Vagina (tissue), 2 donors: ENCODE data around the gene LST1. TPM values are rescaled to one million over a fixed set of nuclear protein-coding genes. Genes with fewer than 3 reads are reported as not detected.

Experiments
- DNase-seq, 2 donors: peaks; one replicate each; pipeline ENCODE4 v3.0.0-alpha.2; 2017; ENCODE audit errors: extremely low spot score in 2 of 2
- H3K27ac ChIP-seq: fragments of 200-600 bp; sonication (generic); one replicate; pipeline ENCODE4 v1.5.1; 2019
- H3K27me3 ChIP-seq: fragments of 200-600 bp; sonication (generic); one replicate; pipeline ENCODE4 v1.5.1; 2019
- H3K36me3 ChIP-seq, 2 donors: fragments of 200-600 bp; sonication (generic); one replicate each; pipeline ENCODE4 v1.5.1; 2017 to 2019
- H3K4me1 ChIP-seq: fragments of 200-600 bp; sonication (generic); one replicate; pipeline ENCODE4 v1.5.1; 2019
- H3K4me3 ChIP-seq, 2 donors: fragments of 200-600 bp; sonication (generic); 1 replicate in 1 of 2; 2 replicates in 1 of 2; pipeline ENCODE4 v1.5.1; 2016 to 2019
- H3K9me3 ChIP-seq: fragments of 200-600 bp; sonication (generic); one replicate; pipeline ENCODE4 v1.5.1; 2019
- CTCF ChIP-seq, 3 experiments: fragments of 450-650 bp in 2 of 3; fragments of 200-600 bp in 1 of 3; sonication (generic) in 1 of 3; IDR thresholded peaks; one replicate each; pipeline ENCODE4 v1.5.1; 2017 to 2019; ENCODE audit warnings: antibody characterized with exemption in 3 of 3, mild to moderate bottlenecking in 2 of 3, moderate library complexity in 2 of 3
- POLR2A ChIP-seq, 2 donors: fragments of 450-650 bp; IDR thresholded peaks; one replicate each; pipeline ENCODE4 v1.6.1; 2017; ENCODE audit warnings: antibody characterized with exemption in 2 of 2, mild to moderate bottlenecking in 2 of 2, moderate library complexity in 2 of 2
- POLR2AphosphoS5 ChIP-seq, 2 donors: sonication (generic); formaldehyde crosslinking; IDR thresholded peaks; one replicate each; pipeline ENCODE4 v1.9.0; 2017; ENCODE audit warnings: antibody characterized with exemption in 2 of 2, mild to moderate bottlenecking in 2 of 2, low read depth in 1 of 2; ENCODE audit not compliant: insufficient read depth in 1 of 2
- intact Hi-C: fragments of 100-400 bp; cut with DNase I; formaldehyde crosslinking; loops from one replicate; pipeline ENCODE4 v1.15.1; 2023
- total RNA-seq: library from RNA; depleted of rRNA; stranded (reverse); fragments of >200 nt; gene quantifications from one replicate; pipeline ENCODE4 v1.2.3, GENCODE V29; 2016

Gene LST1
- total RNA-seq, 1 donor from 2014 or later: not detected

GRCh38 chr6:31631681-31632278 lies 45.7 kb downstream of the LST1 start:
- TF ChIP-seq POLR2A (IDR thresholded peaks at IDR 0.05): no peak
- no peak for TF ChIP-seq CTCF (IDR thresholded peaks at IDR 0.05)
- no peak for TF ChIP-seq POLR2AphosphoS5 (IDR thresholded peaks at IDR 0.05; ENCODE audit: insufficient read depth in 1 of 2, low read depth in 1 of 2)
- intact Hi-C loops: no loop called here
- peaks cover 0 to 97% of the 10 kb centered on the region in 2 donors for H3K36me3 ChIP-seq

GRCh38 chr6:31632279-31632946 lies 46.3 kb downstream of the LST1 start:
- peak in 1 of 2 donors; percentile 16 for TF ChIP-seq POLR2AphosphoS5 (IDR thresholded peaks at IDR 0.05; ENCODE audit: insufficient read depth in 1 of 2, low read depth in 1 of 2)
- TF ChIP-seq POLR2A (IDR thresholded peaks at IDR 0.05): no peak
- no peak for TF ChIP-seq CTCF (IDR thresholded peaks at IDR 0.05)
- Histone ChIP-seq H3K4me1 (no peaks in the 10 kb centered on the region), H3K27me3 (no peaks in the 10 kb centered on the region), H3K4me3 (no peak overlapping the region), H3K9me3 (no peaks in the 10 kb centered on the region), H3K27ac (no peak overlapping the region), H3K36me3 (peaks cover 0 to 97% of the 10 kb centered on the region in 2 donors)
- intact Hi-C loops: no loop called here
- no peak for DNase-seq

More at GRCh38 chr6:31631681-31632278, 45.7 kb downstream of the LST1 start:
- DNase-seq: no peak
- H3K4me3 ChIP-seq: no peak overlapping the region
- H3K27me3 ChIP-seq: no peaks in the 10 kb centered on the region
- H3K27ac ChIP-seq: no peak overlapping the region
- no peaks in the 10 kb centered on the region for H3K4me1 ChIP-seq
- no peaks in the 10 kb centered on the region for H3K9me3 ChIP-seq

GRCh38 chr6:31633447-31633846 lies 47.4 kb downstream of the LST1 start:
- intact Hi-C loops: no loop called here

GRCh38 chr6:31634131-31634530 lies 48.1 kb downstream of the LST1 start:
- no peak for DNase-seq
- intact Hi-C loops: no loop called here
- Histone ChIP-seq H3K9me3 (no peaks in the 10 kb centered on the region), H3K27ac (no peak overlapping the region), H3K27me3 (no peaks in the 10 kb centered on the region), H3K4me3 (no peak overlapping the region), H3K36me3 (peaks cover 0 to 94% of the 10 kb centered on the region in 2 donors), H3K4me1 (no peaks in the 10 kb centered on the region)
- TF ChIP-seq POLR2AphosphoS5 (IDR thresholded peaks at IDR 0.05; ENCODE audit: insufficient read depth in 1 of 2, low read depth in 1 of 2) (no peak), CTCF (IDR thresholded peaks at IDR 0.05) (no peak), POLR2A (IDR thresholded peaks at IDR 0.05) (no peak)

More at GRCh38 chr6:31633447-31633846, 47.4 kb downstream of the LST1 start:
- H3K36me3 ChIP-seq: peaks cover 0 to 97% of the 10 kb centered on the region in 2 donors
- H3K27me3 ChIP-seq: no peaks in the 10 kb centered on the region
- DNase-seq: no peak
- H3K27ac ChIP-seq: no peak overlapping the region
- no peak overlapping the region for H3K4me3 ChIP-seq
- no peaks in the 10 kb centered on the region for H3K9me3 ChIP-seq
- TF ChIP-seq CTCF (IDR thresholded peaks at IDR 0.05): no peak
- no peak for TF ChIP-seq POLR2AphosphoS5 (IDR thresholded peaks at IDR 0.05; ENCODE audit: insufficient read depth in 1 of 2, low read depth in 1 of 2)
- no peaks in the 10 kb centered on the region for H3K4me1 ChIP-seq

GRCh38 chr6:31634969-31635575 lies 49.0 kb downstream of the LST1 start:
- Histone ChIP-seq H3K27me3 (no peaks in the 10 kb centered on the region), H3K36me3 (peaks cover 0 to 94% of the 10 kb centered on the region in 2 donors), H3K27ac (no peak overlapping the region), H3K4me3 (no peak overlapping the region), H3K9me3 (no peaks in the 10 kb centered on the region), H3K4me1 (no peaks in the 10 kb centered on the region)
- intact Hi-C loops: no loop called here
- DNase-seq: no peak
- TF ChIP-seq CTCF (IDR thresholded peaks at IDR 0.05) (no peak), POLR2A (IDR thresholded peaks at IDR 0.05) (no peak), POLR2AphosphoS5 (IDR thresholded peaks at IDR 0.05; ENCODE audit: insufficient read depth in 1 of 2, low read depth in 1 of 2) (no peak)
